Measurements from ENCODE around the gene HOMER1. TPM values are rescaled to one million over a fixed set of nuclear protein-coding genes. Genes with fewer than 3 reads are reported as not detected.
A peak's percentile ranks its signal among the peaks of the same experiment; 100 is the strongest.

The HOMER1 gene
- total RNA-seq, 6 experiments from 2014 or later, result 2.0 to 5.1 (median 2.9) TPM

DNA sequence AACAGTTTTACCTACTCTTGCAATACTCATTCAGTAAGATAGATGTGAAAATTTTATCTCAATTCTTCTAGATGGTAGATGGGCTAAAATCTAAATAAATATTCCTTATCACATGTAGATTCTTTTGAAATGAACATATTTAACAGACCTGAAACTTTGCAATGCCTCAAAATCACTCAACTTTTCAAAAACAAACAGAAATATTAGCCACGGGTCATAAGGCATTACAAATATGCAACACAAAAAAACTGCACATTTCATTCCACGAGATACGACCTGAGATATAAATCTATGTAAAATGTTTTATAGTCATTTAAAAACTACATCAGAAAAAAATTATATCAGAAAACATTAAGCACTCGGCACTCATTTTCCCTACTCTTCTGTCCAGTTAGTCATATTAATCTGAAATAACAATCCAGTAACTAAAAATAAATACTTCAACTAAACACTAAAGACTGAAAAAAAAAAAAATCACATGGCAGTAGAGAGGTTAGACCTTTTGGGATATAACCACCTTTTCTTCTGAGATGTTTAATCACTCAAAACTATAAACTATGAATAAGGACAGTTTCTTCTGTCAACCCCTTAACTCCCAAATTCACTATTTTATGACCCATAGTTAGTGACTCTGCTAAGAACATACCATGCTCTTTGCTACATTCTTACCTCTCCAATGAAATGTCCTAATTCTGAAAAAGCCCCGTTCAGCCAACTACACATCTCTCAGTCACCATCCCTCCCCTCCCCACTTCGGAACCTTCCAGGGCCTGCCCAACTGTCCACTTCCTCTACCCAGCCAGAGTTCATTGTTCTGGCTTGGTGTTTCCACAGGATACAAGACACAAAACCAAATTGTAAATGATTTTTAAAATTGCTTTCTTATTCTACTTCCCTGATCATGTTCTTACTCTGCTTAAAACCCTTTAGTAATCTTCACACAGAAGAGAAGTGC is 6.4 kb downstream of the HOMER1 start:
- TF ChIP-seq, protein P1, sequence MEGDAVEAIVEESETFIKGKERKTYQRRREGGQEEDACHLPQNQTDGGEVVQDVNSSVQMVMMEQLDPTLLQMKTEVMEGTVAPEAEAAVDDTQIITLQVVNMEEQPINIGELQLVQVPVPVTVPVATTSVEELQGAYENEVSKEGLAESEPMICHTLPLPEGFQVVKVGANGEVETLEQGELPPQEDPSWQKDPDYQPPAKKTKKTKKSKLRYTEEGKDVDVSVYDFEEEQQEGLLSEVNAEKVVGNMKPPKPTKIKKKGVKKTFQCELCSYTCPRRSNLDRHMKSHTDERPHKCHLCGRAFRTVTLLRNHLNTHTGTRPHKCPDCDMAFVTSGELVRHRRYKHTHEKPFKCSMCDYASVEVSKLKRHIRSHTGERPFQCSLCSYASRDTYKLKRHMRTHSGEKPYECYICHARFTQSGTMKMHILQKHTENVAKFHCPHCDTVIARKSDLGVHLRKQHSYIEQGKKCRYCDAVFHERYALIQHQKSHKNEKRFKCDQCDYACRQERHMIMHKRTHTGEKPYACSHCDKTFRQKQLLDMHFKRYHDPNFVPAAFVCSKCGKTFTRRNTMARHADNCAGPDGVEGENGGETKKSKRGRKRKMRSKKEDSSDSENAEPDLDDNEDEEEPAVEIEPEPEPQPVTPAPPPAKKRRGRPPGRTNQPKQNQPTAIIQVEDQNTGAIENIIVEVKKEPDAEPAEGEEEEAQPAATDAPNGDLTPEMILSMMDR (IDR thresholded peaks at IDR 0.05), result no peak
- peaks cover 2% of the 10 kb centered on the region; the same call in 1 of the 2 replicates for H3K27me3 Mint-ChIP-seq (ENCODE audit: insufficient read depth)
- no peak for DNase-seq
- peaks cover 52% of the 10 kb centered on the region for H3K4me1 Mint-ChIP-seq (ENCODE audit: low read depth)
- no peak overlapping the region for H3K4me3 Mint-ChIP-seq
- no peaks in the 10 kb centered on the region for H3K9me3 Mint-ChIP-seq
- no peak overlapping the region for H3K27ac Mint-ChIP-seq
- no peaks in the 10 kb centered on the region for H3K36me3 Mint-ChIP-seq (ENCODE audit: low read depth)

DNA sequence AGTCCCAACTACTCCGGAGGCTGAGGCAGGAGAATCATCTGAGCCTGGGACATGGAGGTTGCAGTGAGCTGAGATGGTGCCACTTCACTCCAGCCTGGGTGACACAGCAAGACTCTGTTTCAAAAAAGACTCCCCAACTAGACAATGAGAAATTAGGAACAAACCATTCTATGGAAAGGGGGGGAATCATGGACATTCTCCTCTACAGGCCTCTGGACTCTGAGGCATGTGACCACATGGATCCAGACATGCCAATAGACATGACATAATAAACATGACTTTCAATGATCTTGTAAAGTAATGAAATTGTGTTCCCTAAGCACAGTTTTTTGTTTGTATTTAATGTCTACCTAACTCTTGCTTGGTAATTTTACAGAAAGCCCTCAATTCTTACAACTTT is 8.8 kb downstream of the HOMER1 start:
- DNase-seq, result no peak
- H3K4me3 Mint-ChIP-seq, result no peak overlapping the region
- no peak overlapping the region for H3K27ac Mint-ChIP-seq
- H3K9me3 Mint-ChIP-seq, result no peaks in the 10 kb centered on the region
- TF ChIP-seq, protein P1 (IDR thresholded peaks at IDR 0.05), result no peak
- no peaks in the 10 kb centered on the region for H3K36me3 Mint-ChIP-seq (ENCODE audit: low read depth)
- no peaks in the 10 kb centered on the region for H3K27me3 Mint-ChIP-seq (ENCODE audit: insufficient read depth)
- H3K4me1 Mint-ChIP-seq (ENCODE audit: low read depth), result peaks cover 36% of the 10 kb centered on the region

DNA sequence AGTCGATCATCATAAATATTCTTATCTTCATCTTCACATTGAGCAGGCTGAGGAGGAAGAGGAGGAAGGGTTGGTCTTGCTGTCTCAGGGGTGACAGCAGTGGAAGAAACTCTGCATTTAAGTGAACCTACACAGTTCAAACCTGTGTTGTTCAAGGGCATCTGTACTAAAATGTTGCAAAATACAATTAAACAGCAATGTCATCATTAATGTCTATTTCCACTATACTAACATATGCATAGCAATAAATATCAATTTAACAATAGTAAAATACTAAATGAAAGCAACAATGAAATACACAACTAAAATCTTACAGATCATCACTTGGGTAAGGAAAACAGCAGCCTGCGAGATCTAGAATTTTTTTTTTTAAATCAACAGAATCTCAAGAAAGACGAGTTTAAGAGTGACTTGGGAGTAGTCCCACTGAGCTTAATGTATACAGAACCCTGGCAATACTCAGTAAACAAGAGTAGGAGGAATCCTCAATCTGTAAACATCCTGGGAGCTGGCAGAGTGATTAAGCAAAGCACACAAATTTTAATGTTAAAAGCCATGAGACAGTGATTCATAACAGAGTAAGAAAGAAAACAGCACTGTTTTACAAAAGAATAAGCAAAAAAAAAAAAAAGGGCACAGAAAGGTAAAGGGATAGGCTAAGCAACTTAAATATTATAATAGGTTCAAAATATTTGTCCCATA is 10.0 kb downstream of the HOMER1 start:
- Mint-ChIP-seq H3K4me3 (no peak overlapping the region), H3K27me3 (ENCODE audit: insufficient read depth) (no peaks in the 10 kb centered on the region), H3K36me3 (ENCODE audit: low read depth) (no peaks in the 10 kb centered on the region), H3K27ac (no peak overlapping the region), H3K4me1 (ENCODE audit: low read depth) (peaks cover 29% of the 10 kb centered on the region), H3K9me3 (no peaks in the 10 kb centered on the region)
- no peak for DNase-seq
- TF ChIP-seq, protein P1 (IDR thresholded peaks at IDR 0.05), result no peak

DNA sequence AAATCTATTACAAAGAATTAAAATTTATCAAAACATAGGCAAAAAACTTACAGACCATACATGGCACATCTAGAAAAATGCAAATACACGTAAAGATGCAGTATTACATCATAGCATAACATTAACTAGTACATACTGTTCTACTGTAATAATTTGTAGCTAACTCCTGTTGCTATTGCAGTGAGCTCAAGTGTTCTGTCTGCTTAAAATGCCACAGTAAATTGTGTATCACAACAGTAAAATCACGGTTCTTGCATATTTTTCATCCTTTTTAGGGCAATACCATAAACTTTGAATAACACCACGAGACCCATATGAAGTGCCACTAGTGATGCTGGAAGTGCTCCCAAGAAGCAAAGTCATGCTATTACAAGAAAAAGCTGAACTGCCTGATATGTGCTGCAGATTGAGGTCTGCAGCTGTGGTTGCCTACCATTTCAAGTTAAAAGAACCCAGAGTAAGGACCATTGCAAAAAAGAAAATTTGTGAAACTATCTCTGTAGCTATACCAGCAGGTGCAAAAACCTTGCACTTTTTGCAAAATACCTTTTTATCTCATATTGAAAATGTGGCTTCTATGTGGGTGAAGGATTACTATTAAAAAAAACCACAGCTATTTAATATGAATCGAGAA is 14.2 kb downstream of the HOMER1 start:
- Mint-ChIP-seq H3K36me3 (ENCODE audit: low read depth) (no peaks in the 10 kb centered on the region), H3K4me1 (ENCODE audit: low read depth) (peaks cover 20% of the 10 kb centered on the region), H3K4me3 (no peak overlapping the region), H3K27me3 (ENCODE audit: insufficient read depth) (peaks cover 3% of the 10 kb centered on the region; the same call in 1 of the 2 replicates), H3K9me3 (no peaks in the 10 kb centered on the region), H3K27ac (no peak overlapping the region)
- no peak for DNase-seq
- TF ChIP-seq, protein P1 (IDR thresholded peaks at IDR 0.05), result no peak

DNA sequence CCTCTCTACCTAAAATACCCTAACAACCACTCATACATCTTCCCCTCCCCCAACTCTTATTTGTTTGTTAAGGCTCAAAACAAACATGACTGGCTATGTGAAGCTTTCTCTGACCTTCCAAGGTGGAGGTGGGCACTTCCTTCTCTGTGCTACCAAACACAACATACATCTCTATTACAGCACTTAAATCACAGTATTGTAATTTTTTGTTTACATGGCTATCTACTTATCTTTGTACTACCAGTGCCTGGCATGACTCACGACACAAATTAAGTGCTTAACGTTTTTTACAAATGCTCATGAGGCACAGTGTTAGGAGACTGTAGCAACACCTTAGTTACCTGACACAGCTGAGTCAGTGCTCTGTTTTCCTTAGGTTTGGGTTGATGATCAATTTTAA is 18.6 kb downstream of the HOMER1 start:
- peak; percentile 20 for DNase-seq
- H3K27me3 Mint-ChIP-seq (ENCODE audit: insufficient read depth), result peaks cover 3% of the 10 kb centered on the region; the same call in 1 of the 2 replicates
- peaks cover 20% of the 10 kb centered on the region for H3K4me1 Mint-ChIP-seq (ENCODE audit: low read depth)
- TF ChIP-seq, protein P1 (IDR thresholded peaks at IDR 0.05), result no peak
- no peaks in the 10 kb centered on the region for H3K36me3 Mint-ChIP-seq (ENCODE audit: low read depth)
- H3K9me3 Mint-ChIP-seq, result no peaks in the 10 kb centered on the region
- H3K4me3 Mint-ChIP-seq, result no peak overlapping the region
- no peak overlapping the region for H3K27ac Mint-ChIP-seq
